Right lung (tissue), 5 donors: ENCODE measurements around the gene ACTL8. TPM values are rescaled to one million over a fixed set of nuclear protein-coding genes. Genes with fewer than 3 reads are reported as not detected.

Source experiments
- DNase-seq, 2 donors: peaks; one replicate each; pipeline ENCODE4 v3.0.0-alpha.2; 2013
- polyA plus RNA-seq, 5 donors: library from polyadenylated mRNA; unstranded; fragments of 120-200 nt; gene quantifications; one replicate each; pipeline versions ENCODE4 v1.2.1 to v1.2.3, GENCODE V29; 2013; ENCODE audit warnings: inconsistent platforms in 1 of 5, low replicate concordance in 1 of 5; ENCODE audit not compliant: insufficient read length in 5 of 5, insufficient read depth in 1 of 5

The ACTL8 gene
- polyA plus RNA-seq, 5 donors: not detected

DNA sequence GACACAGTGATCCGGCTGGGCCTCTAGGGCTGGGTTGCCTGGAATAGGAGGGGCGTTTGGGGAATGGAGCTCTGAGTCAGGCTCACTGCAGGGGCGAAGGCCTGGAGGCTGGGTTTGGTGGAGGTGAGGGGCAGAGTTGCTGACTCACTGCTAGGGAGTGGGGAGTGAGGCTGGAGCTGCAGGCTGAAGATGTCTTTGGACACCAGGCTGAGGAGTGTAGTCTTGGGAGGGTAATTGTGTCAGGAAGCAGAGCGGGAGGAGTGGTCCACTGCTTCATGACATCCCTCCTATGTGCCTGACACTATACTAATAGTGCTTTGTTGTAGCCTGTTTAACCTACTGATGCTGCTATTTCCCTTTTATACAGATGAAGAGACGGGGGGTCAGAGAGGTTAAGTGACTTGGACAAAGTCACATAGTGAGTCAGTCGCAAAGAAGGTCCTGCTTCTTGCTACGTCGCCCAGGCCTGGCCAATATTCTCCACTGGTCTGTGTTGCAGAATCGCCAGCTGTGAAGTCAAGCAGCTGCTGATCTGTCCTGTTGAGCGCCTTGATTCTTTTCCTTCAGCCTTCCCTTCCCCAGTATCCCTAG lies 13.6 kb downstream of the ACTL8 start:
- no peak for DNase-seq

DNA sequence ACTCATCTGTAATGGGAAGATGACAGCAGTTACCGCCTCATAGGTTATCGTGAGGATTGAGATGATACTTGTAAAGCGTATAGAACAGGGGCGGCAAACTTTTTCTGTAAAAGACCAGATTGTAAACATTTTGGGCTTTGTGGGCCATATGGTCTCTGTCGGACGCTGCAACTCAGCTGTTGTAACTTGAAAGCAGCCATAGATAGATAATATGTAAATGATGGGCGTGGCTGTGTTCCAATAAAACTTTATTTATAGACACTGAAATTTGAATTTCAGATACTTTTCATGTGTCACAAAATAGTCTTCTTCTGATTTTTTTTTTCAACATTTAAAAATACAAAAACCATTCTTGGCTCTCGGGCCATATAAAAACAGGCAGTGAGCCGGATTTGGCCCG lies 15.8 kb downstream of the ACTL8 start:
- no peak for DNase-seq

DNA sequence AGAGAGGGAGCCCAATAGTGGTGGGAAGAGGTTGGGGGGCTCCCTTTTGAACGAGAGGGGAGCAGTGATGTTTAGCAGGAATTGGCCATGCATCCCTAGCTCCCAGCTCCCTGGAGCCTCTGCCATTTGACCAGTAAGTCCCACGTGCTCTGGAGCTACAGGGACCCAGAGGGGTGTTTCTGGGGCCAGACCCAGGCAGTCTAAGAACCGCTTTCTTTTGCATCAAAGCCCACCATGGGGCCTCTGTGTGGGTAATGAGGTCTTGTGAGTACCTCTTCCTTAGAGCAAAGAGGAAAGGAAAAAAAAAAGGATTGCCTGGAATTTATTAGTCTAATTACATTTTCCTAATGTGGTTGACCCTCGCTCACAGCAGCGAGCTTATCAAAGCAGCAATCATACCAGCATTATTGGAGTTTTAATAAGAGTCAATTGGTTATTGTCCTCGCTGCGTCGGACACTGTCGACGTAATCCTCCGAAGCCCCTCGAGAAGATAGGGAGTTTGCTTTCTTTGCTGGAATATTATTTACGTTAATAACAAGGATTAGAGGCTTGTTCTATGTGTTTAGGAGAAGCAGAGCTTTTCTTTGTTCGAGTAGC lies 17.6 kb downstream of the ACTL8 start:
- no peak for DNase-seq

DNA sequence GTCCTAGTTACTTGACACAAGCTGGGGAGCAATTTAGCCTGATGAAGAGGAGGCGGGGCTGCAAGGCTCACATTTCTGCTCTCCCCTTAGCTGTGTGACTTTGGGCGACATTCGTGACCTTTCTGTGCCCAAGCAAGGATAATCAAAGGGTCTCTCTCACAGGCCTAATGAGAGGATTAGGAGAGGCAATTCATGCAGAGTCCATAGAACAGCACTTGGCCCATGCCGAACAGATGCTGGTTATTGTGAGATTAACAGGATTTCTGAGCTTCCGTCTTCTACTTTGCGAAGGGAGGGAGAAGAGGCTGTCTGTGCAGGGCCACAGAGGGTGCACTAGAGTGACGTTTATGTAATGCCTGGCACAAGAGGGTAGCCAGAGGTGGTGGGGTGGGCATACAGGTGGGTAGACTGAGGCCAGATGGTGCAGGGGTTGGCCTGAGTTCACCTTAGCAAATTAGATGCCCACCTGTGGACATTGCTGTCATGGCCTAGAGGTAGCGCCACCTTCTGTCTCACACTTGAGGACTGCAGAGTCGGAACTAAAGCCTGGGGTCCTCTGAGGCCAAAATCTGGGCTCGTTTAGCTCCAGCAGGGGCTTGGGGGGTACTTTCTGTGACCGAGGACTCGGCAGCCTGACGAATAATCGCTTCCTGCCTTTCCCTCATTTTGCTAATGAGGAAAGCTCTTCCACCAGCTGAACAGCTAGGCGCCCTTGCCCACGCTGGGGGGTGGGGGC lies 18.6 kb downstream of the ACTL8 start:
- DNase-seq: no peak

DNA sequence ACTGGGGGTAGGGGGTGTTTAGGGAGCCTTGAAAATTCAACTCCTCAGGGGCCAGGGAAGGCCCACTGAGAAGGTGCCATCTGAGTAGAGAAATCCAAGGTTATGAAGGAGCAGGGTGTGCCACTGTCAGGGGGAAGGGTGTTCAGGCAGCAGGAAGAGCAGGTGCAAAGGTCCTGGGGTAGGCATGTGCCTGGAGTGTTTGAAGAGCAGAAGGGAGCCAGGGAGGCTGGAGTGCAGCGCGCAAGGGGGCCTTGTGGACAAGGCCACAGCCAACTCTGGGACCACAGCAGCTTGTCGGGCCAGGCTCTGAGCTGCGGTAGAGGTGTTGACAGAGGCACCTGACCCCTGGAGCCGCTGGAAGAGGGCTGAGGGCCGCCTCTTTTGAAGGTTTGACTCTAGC lies 19.3 kb downstream of the ACTL8 start:
- DNase-seq: no peak

DNA sequence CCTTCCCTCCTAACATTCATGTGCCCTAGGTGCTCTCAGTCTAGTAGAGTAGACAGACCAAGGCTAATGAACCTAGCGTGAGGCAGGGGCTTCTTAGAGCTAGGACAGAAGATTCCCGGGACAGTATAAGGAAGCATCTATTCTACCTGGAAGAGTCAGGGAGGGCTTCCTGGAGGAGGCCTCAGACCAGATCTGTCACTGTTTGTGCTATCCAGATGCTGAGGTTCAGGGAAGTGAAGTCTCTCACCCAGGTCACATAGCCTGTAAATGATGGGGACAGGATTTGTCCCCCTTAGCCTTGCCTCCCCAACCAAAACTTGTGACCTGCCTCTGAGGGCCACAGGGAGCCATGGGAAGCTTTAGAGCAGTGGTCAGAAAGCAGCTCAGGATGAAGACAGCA lies 20.7 kb downstream of the ACTL8 start:
- DNase-seq: no peak

DNA sequence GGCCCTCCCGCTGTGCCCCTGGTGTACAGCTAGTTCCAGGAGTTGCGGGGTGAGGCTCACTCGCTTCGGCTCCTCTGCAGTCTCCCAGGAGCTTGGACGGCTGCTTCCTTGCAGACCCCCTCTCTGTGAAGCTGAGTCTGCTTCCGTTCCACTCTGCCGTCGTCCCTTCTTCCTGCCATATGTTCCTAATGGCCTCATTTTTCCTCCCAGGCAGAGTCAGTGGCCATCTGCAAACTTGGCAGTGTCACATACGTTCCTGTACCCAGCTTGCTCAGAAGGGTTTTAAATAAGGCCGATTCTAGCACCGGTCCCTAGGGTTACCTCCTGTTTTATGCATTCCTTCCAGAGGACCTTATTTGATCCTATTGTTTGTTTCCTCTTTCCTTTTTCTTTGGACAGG lies 21.3 kb downstream of the ACTL8 start:
- DNase-seq: no peak

DNA sequence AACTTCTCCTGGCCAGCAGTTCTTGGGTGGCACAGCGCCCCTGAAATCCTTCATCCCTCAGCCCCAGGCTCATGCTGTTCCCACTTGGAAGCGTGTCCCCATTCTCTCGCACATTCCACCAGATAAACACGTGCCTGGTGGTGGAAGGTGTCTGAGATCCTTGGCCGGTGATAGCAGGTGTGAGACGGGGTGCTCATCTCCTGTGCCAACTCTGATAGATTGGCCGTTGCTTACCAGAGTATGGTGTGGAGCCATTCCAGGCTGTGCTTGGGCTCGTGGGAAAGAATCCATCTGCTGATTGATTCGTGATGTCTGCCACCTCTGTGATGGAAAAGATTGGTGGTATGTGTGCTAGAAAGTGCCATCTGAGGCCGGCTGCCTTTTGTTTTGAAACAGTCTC lies 22.2 kb downstream of the ACTL8 start:
- no peak for DNase-seq

DNA sequence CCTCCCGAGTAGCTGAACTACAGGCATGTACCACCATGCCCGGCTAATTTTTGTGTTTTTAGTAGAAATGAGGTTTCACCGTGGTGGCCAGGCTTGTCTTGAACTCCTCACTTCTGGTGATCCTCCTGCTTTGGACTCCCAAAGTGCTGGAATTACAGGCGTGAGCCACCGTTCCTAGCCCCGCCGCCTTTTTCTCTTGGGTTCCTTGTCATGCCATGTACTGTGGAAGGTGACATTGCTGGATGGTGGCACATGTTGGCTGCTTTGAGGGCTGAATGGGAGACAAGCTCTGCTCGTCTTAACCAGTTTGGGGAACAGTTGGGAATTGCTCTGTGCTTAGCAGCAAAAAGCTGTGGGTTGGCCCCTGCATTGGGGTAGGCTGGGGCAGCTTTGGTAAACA lies 22.7 kb downstream of the ACTL8 start:
- no peak for DNase-seq

DNA sequence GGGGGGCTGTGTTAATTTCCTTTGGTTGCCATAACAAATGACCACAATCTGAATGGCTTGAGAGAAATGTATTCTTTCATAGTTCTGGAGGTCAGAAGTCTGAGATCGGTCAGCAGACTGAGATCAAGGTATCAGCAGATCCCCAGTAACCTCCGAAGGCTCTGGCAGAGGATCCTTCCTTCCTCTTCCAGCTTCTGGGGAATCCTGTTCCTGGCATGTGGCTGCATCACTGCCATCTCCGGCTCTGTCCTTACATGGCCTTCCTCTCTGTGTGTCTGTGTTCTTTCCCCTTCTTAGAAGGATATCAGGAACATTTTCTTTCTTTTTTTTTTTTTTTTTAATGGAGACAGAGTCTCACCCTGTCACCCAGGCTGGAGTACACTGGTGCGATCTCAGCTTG lies 25.8 kb downstream of the ACTL8 start:
- no peak for DNase-seq

DNA sequence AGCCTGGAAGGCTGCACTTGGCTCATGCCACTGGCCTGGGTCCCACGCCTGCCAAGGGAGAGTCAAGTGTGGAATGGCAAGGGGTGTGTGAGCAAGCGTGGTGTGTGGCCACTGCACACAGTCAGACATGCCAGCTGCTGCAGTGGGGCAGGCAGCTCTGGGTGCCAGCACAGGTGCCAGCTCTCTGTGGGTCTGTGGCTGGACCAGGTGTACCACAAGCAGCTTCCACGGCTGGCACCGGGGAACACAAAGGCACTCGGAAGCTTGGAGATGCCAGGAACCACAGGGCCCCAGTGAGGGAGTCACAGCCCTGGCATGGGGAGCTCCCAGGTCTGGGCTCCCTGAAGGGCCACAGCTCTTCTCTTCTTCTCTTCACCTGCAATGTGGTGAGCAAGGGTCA lies 34.8 kb downstream of the ACTL8 start:
- no peak for DNase-seq

DNA sequence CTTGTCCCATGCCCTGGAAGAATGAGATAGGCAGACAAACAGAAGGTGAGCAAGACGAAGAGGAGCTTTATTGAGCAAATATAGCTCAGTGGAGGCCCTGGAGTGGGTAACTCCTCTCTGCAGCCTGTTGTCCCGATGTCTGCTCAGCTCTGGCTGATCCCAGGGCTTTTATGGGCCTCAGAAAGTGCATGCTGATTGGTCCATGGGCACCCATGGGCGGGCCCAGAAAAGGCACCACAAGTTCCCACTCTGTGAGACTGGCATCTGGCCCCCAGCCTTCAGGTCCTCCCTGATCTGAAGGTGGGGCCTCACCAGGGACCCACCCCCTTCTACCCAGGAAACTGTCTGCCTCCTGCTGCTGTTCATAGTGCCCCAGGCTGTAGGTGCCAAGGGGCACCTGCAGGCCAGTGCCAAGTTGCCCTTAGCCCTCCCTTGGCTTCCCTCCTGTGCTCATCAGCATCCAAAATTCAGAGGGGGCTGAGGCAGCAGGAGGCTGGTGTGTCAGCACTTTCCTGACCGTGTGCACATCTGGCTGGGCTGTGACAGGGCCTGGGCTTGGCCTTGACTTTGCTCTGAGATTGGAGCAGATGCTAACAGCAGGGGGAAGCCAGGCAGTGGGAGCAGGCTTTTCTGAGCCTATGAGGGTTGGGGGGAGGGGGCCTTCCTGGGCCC lies 35.4 kb downstream of the ACTL8 start:
- DNase-seq: no peak

DNA sequence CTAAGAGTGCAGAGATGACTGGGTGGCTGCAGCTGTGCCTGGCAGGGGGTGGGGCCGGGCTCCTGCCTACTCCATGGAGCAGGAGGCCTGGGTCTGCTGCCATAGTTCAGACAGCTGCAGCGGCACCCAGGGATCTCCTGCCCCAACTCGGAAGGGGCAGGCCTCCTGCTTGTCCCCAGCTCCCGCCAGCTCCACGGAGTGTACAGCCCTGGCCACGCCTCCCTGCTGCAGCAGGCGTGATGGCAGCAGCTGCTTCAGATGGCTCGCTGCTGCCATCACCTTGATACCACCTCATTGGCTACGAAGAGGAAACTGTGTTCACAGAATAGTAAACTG lies 35.9 kb downstream of the ACTL8 start:
- no peak for DNase-seq

DNA sequence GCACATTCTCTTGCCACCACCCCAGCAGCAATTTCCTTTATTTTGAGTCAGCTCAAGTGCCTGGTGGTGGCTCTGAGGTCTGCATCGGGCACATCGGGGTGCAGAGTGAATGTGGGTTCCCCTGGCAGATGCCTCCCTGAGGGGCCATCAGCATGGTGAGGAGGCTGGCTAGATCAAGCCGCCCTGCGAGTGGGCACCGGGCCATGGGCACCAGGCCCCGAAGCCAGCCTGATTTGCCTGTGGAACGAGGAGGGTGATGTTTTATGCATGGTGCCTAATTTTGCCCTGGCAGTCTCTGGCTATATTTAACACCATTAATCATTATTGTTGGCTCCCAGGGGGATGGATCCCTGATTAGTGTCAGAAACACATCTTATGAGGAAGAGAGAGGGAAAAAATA lies 36.3 kb downstream of the ACTL8 start:
- DNase-seq: no peak

DNA sequence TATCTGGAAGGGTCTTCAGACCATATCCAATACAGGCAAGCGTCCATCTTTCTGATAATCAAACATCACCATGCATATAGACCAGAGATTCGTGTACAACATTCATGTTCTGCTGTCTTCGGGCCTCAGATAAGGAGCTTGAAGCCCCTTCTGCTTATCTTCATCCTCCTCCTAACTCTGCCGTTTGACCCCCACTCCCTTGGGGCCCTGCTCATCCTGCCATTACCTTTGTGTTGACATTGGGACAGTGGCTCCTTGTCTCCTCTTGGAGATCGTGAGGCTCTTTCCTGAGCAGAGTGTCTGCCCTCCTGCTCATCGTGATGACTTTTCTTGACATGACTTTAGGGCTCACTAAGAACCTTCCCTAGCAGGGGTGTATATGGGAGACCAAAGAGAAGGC lies 37.3 kb downstream of the ACTL8 start:
- no peak for DNase-seq

DNA sequence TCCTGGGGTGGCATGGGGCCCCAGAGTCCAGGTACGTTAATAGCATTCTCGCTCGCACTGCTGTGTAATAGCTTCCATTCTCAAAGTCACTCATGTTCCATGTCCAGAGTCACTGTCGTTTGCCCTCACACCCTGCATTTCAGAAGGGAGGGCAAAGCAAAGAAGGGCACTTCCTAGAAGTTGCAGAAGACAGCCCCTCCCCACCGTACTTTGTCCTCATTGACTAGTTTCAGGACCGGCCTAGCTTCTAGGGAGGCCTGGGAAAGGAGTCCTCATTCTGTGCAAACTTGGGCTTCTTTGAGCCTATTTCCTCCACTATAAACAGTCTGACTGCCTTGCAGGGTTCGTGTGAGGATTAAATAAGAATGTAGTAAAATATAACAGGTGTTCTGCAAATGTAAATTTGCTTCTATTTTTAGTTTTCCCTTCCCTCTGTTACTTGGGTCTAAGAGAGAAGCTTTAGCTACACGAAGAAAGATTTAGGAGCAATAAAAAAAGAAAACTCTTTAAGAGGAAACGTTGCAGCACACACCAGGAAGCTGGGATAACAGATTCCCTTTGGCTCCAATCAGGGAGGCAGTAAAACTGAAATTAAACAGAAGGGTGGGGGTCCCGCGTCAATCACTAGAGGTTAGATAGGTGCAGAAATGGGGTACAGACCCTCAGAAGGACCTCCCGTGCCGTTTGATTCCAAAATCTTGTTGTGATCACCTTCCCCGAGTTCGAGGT lies 40.1 kb downstream of the ACTL8 start:
- DNase-seq: no peak

DNA sequence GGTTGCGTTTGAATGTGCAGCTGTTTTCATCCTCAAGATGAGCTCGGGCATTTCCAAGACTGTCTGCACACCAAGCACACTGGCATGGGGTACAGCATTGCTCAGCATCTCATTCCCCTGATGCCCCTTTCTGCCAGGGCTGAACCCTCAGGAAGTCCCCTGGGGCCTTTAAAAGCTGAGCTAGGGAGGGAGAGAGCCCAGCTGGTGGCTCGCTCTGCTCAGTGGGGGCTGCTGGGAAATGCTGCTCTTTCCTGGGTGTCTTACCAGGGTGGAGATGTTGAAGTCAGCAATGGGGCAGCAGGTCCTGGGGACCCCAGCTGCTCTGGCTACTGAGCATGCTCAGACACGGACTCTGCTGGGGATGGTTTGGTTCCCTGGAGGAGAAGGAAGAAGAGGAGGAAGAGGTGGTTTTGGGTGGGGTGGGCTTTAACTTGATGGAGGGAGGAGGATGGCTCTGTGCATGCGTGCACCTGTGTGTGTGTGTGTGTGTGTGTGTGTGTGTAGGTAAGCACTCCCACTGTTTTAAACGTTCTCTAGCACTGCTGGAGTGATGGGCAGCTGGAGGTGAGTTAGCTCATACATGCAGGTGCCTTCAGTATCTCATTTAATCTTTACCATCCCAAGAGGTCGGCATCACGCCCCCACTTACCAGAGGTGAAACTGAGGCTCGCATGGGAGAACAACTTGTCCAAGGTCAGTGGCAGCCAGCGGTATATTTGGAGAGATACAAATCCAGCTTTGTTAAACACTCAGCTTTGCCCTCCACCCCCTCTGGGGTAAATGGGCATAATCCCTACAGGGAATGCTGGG lies 40.9 kb downstream of the ACTL8 start:
- DNase-seq: no peak

DNA sequence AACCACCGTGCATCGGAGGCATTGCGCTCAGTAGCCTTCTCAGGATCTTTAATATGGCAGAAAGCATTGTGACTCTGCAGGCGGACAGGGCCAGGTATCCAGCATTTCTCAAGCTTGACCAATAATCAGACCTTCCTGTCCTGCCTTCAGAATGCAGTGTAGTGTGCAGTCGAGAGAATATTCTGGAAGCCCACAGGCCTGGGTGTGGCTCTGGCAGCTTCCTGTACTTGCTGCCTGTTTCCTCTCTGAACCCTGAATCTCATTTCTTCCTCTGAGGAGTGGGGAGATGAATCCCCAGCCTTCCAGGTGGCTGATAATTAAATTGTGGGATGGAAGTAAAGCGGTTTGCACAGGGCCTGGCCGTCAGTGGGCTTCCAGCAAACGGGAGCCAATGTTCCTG lies 42.3 kb downstream of the ACTL8 start:
- no peak for DNase-seq

DNA sequence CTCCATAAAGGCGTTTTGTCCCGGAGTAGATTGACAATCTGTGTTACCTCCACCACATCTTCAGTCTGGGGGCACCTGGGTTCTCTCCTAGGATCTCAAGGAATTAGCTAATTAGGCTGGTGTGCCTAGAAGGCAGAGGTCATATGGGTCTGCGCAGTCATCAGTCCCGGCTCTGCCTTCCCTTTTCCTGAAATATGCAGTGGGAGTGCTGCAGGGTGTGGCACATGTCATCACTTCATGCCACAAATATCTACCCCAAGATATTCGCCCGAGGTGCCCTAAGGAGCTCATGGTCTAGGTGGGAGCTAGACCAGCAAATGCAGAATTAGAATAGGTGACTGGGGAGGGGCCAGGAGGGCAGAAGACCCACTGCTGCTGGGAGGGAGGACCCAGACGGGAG lies 42.9 kb downstream of the ACTL8 start:
- no peak for DNase-seq

DNA sequence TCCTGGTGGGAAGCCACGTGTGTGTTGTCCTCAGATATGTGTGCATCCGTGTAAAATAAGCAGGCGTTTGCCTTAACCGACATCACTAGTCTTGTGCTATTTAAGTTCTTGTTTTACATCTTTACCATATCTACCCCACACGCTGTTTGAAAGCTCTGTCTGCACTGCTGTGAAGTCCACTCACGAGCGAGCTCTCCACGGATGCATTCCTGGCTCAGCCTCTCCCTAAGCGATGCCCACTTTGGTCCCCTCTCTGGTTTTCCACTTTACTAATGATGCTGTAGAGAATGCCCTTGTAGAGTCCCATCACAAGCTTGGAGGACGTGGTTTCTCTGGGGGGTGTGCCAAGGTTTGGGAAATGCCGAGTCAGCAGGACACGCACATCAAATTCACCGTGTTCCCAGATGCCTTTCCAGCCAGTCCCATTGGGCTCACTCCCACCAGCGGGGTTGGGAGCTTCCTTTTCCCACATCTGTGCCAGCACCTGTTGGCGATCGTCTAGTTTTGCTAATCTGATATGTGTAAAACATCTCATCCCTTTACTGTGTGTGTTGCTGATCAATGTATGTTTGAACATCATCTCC lies 43.8 kb downstream of the ACTL8 start:
- DNase-seq: no peak

DNA sequence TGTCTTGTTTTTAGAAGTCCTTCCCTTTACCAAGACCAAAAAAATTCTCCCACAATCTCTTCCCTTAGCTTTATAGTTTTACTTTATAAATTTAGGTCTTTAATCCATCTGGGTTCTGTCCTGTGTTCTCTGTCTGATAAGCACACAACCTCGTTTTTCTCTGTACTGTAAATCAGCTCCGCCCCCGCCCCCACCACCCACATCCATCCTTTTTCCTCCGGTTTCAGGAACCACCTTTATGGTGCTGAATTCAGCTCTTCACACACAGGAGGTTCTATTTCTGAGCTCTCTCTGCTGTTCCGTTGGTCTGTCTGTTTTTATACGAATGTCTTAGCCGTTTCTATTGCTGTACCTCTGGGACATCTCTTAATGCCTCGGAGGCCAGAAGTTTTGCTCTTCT lies 44.5 kb downstream of the ACTL8 start:
- no peak for DNase-seq
